ENCODE data around the gene CALD1. TPM values are rescaled to one million over a fixed set of nuclear protein-coding genes. Genes with fewer than 3 reads are reported as not detected.

CALD1 gene
- total RNA-seq, 1 donor from 2014 or later: 1,941 TPM

GRCh38 chr7:134806197-134806596 lies 26.8 kb downstream of the CALD1 start:
- H3K4me3 Mint-ChIP-seq (ENCODE audit: unreplicated experiment): no peak overlapping the region
- H3K27ac Mint-ChIP-seq (ENCODE audit: unreplicated experiment): peak overlapping the region; percentile 87
- no peak for TF ChIP-seq CTCF (IDR thresholded peaks at IDR 0.05)
- peaks cover 96% of the 10 kb centered on the region for H3K4me1 Mint-ChIP-seq (ENCODE audit: low read depth)
- no peak for DNase-seq (ENCODE audit: low spot score)
- H3K36me3 Mint-ChIP-seq (ENCODE audit: low read depth): peaks cover 64% of the 10 kb centered on the region
- H3K27me3 Mint-ChIP-seq (ENCODE audit: low read depth): no peaks in the 10 kb centered on the region
- H3K9me3 Mint-ChIP-seq (ENCODE audit: low read depth): no peaks in the 10 kb centered on the region

- no peak overlapping the region for H3K4me3 Mint-ChIP-seq (ENCODE audit: unreplicated experiment)
- no peak for TF ChIP-seq CTCF (IDR thresholded peaks at IDR 0.05)
- H3K27ac Mint-ChIP-seq (ENCODE audit: unreplicated experiment): peak overlapping the region; percentile 62
- DNase-seq (ENCODE audit: low spot score): no peak
- peaks cover 97% of the 10 kb centered on the region for H3K4me1 Mint-ChIP-seq (ENCODE audit: low read depth)
- H3K27me3 Mint-ChIP-seq (ENCODE audit: low read depth): no peaks in the 10 kb centered on the region
- H3K36me3 Mint-ChIP-seq (ENCODE audit: low read depth): peaks cover 66% of the 10 kb centered on the region
- H3K9me3 Mint-ChIP-seq (ENCODE audit: low read depth): no peaks in the 10 kb centered on the region
Measured at GRCh38 chr7:134809616-134810015, 30.2 kb downstream of the CALD1 start.

- TF ChIP-seq CTCF (IDR thresholded peaks at IDR 0.05): no peak
- no peaks in the 10 kb centered on the region for H3K9me3 Mint-ChIP-seq (ENCODE audit: low read depth)
- peaks cover 97% of the 10 kb centered on the region for H3K4me1 Mint-ChIP-seq (ENCODE audit: low read depth)
- no peaks in the 10 kb centered on the region for H3K27me3 Mint-ChIP-seq (ENCODE audit: low read depth)
- peaks cover 56% of the 10 kb centered on the region for H3K36me3 Mint-ChIP-seq (ENCODE audit: low read depth)
- DNase-seq (ENCODE audit: low spot score): no peak
- peak overlapping the region; percentile 87 for H3K27ac Mint-ChIP-seq (ENCODE audit: unreplicated experiment)
- H3K4me3 Mint-ChIP-seq (ENCODE audit: unreplicated experiment): peak overlapping the region; percentile 32
Measured at GRCh38 chr7:134811765-134812164, 32.3 kb downstream of the CALD1 start.

GRCh38 chr7:134813663-134814396 lies 34.4 kb downstream of the CALD1 start:
- TF ChIP-seq CTCF (IDR thresholded peaks at IDR 0.05): no peak
- Mint-ChIP-seq H3K27ac (ENCODE audit: unreplicated experiment) (peak overlapping the region; percentile 87), H3K4me3 (ENCODE audit: unreplicated experiment) (no peak overlapping the region), H3K9me3 (ENCODE audit: low read depth) (no peaks in the 10 kb centered on the region), H3K27me3 (ENCODE audit: low read depth) (no peaks in the 10 kb centered on the region), H3K4me1 (ENCODE audit: low read depth) (peaks cover 95% of the 10 kb centered on the region), H3K36me3 (ENCODE audit: low read depth) (peaks cover 49% of the 10 kb centered on the region)
- no peak for DNase-seq (ENCODE audit: low spot score)

GRCh38 chr7:134814730-134815364 lies 35.4 kb downstream of the CALD1 start:
- H3K27me3 Mint-ChIP-seq (ENCODE audit: low read depth): no peaks in the 10 kb centered on the region
- no peak for DNase-seq (ENCODE audit: low spot score)
- peaks cover 97% of the 10 kb centered on the region for H3K4me1 Mint-ChIP-seq (ENCODE audit: low read depth)
- H3K4me3 Mint-ChIP-seq (ENCODE audit: unreplicated experiment): peak overlapping the region; percentile 3
- peaks cover 59% of the 10 kb centered on the region for H3K36me3 Mint-ChIP-seq (ENCODE audit: low read depth)
- H3K9me3 Mint-ChIP-seq (ENCODE audit: low read depth): no peaks in the 10 kb centered on the region
- peak overlapping the region; percentile 87 for H3K27ac Mint-ChIP-seq (ENCODE audit: unreplicated experiment)
- no peak for TF ChIP-seq CTCF (IDR thresholded peaks at IDR 0.05)

Measured in chondrocyte (in vitro differentiated cells).